Right ventricle myocardium superior (tissue), 1 donor: ENCODE measurements around the gene CTBP2. TPM values are rescaled to one million over a fixed set of nuclear protein-coding genes. Genes with fewer than 3 reads are reported as not detected.
A peak's percentile ranks its signal among the peaks of the same experiment; 100 is the strongest.

ENCODE experiments used
- ATAC-seq: fragments of 200-7000 bp; cut with Tn5 transposase; one replicate; pipeline ENCODE4 v1.9.1; 2020; ENCODE audit warnings: mild to moderate bottlenecking; ENCODE audit not compliant: poor library complexity
- DNase-seq: peaks from one replicate; pipeline ENCODE4 v3.0.0-alpha.2; 2020
- intact Hi-C: fragments of 100-400 bp; cut with DNase I; formaldehyde crosslinking; loops from one replicate; pipeline ENCODE4 v1.11.2; 2022
- total RNA-seq: library from RNA; stranded (reverse); fragmentation: NEBNext Ultra II Directional; extraction: Animal tissue kit (Norgen Biotek cat#: 25700); gene quantifications from one replicate; pipeline ENCODE4 v1.2.1, GENCODE V29; 2021
- donor health status: DM: no; HTN: yes; CAD: no; lungs with severe emphysema.

Gene CTBP2
- total RNA-seq, 1 donor from 2014 or later, result 29.4 TPM

- no peak for DNase-seq
- ATAC-seq, result peak; percentile 55
- intact Hi-C loops, result no loop called here
Observed at GRCh38 chr10:125118011-125118611, 42.3 kb downstream of the CTBP2 start.

GRCh38 chr10:125116652-125117310 lies 43.6 kb downstream of the CTBP2 start:
- intact Hi-C loops, result no loop called here
- DNase-seq, result no peak
- no peak for ATAC-seq

GRCh38 chr10:125116041-125116649 lies 44.2 kb downstream of the CTBP2 start:
- intact Hi-C loops, result no loop called here
- no peak for ATAC-seq
- DNase-seq, result no peak

GRCh38 chr10:125115409-125115808 lies 45.0 kb downstream of the CTBP2 start:
- DNase-seq, result no peak
- intact Hi-C loops, result no loop called here
- no peak for ATAC-seq

GRCh38 chr10:125114761-125115391 lies 45.5 kb downstream of the CTBP2 start:
- intact Hi-C loops, result no loop called here
- DNase-seq (no peak), ATAC-seq (no peak)

GRCh38 chr10:125113691-125114371 lies 46.5 kb downstream of the CTBP2 start:
- intact Hi-C loops, result no loop called here
- DNase-seq (no peak), ATAC-seq (peak; percentile 44)

GRCh38 chr10:125112697-125113494 lies 47.5 kb downstream of the CTBP2 start:
- intact Hi-C loops, result no loop called here
- ATAC-seq (no peak), DNase-seq (no peak)

- intact Hi-C loops, result no loop called here
- DNase-seq (no peak), ATAC-seq (no peak)
Observed at GRCh38 chr10:125111118-125111727, 49.1 kb downstream of the CTBP2 start.

- DNase-seq (no peak), ATAC-seq (no peak)
- intact Hi-C loops, result no loop called here
Observed at GRCh38 chr10:125107965-125108580, 52.3 kb downstream of the CTBP2 start.

GRCh38 chr10:125107166-125107949 lies 53.0 kb downstream of the CTBP2 start:
- DNase-seq, result no peak
- no peak for ATAC-seq

GRCh38 chr10:125106586-125106985 lies 53.8 kb downstream of the CTBP2 start:
- ATAC-seq, result no peak
- DNase-seq, result no peak
- intact Hi-C loops, result no loop called here

More at GRCh38 chr10:125107166-125107949, 53.0 kb downstream of the CTBP2 start:
- intact Hi-C loops, result no loop called here

- DNase-seq (no peak), ATAC-seq (no peak)
- intact Hi-C loops, result no loop called here
Observed at GRCh38 chr10:125105706-125106255, 54.6 kb downstream of the CTBP2 start.

GRCh38 chr10:125105155-125105554 lies 55.2 kb downstream of the CTBP2 start:
- ATAC-seq (no peak), DNase-seq (no peak)
- intact Hi-C loops, result no loop called here

- no peak for DNase-seq
- intact Hi-C loops, result no loop called here
- ATAC-seq, result no peak
Observed at GRCh38 chr10:125104559-125104958, 55.8 kb downstream of the CTBP2 start.

- ATAC-seq (no peak), DNase-seq (no peak)
- intact Hi-C loops, result no loop called here
Observed at GRCh38 chr10:125103924-125104323, 56.4 kb downstream of the CTBP2 start.

GRCh38 chr10:125103466-125103865 lies 56.9 kb downstream of the CTBP2 start:
- intact Hi-C loops, result no loop called here
- ATAC-seq (no peak), DNase-seq (no peak)

GRCh38 chr10:125102821-125103220 lies 57.5 kb downstream of the CTBP2 start:
- intact Hi-C loops, result no loop called here
- DNase-seq (no peak), ATAC-seq (no peak)
